ENCODE measurements around the gene FAF1. TPM values are rescaled to one million over a fixed set of nuclear protein-coding genes. Genes with fewer than 3 reads are reported as not detected.

FAF1 gene
- total and polyA plus RNA-seq, 9 of the 15 experiments (the other 6 are each of a cell fraction or from before 2014, with no cell fraction given) = 48.7 to 225 (median 118) TPM

GRCh38 chr1:50930965-50931737 lies 28.9 kb downstream of the FAF1 start (continued):
- TF ChIP-seq UBTF (IDR thresholded peaks at IDR 0.05; ENCODE audit: borderline replicate concordance in 1 of 2, low read depth in 2 of 2, low read length in 2 of 2) = no peak
- no peak for TF ChIP-seq PHTF2 (CRISPR knock-in tag; IDR thresholded peaks at IDR 0.05)
- TF ChIP-seq ZNF217 (CRISPR knock-in tag; IDR thresholded peaks at IDR 0.05) = no peak
- 0 out of 2 replicates have a peak, but pooled peaks have one; percentile 23 for TF ChIP-seq VEZF1 (CRISPR knock-in tag; IDR thresholded peaks at IDR 0.05)
- no peak for TF ChIP-seq RBM25 (IDR thresholded peaks at IDR 0.05; ENCODE audit: low read depth, low read length, severe bottlenecking)
- TF ChIP-seq ATF7 (IDR thresholded peaks at IDR 0.05) = peak; percentile 40; the same call in 1 of the 2 replicates
- no peak for TF ChIP-seq NFIX (CRISPR knock-in tag; IDR thresholded peaks at IDR 0.05; ENCODE audit: low read depth)
- TF ChIP-seq PURB (CRISPR knock-in tag; IDR thresholded peaks at IDR 0.05; ENCODE audit: low read depth) = no peak
- TF ChIP-seq ZBTB9 (CRISPR knock-in tag; IDR thresholded peaks at IDR 0.05) = no peak
- no peak for TF ChIP-seq RNF2 (IDR thresholded peaks at IDR 0.05)
- peak; percentile 53 to 82; a peak in 2 of 4 replicates for TF ChIP-seq TRIM24 (IDR thresholded peaks at IDR 0.05)
- no peak for TF ChIP-seq ARID3A (IDR thresholded peaks at IDR 0.05; ENCODE audit: borderline replicate concordance, low read depth, low read length)
- TF ChIP-seq ZNF175 (CRISPR knock-in tag; IDR thresholded peaks at IDR 0.05; ENCODE audit: low read depth) = no peak
- TF ChIP-seq ZNF253 (CRISPR knock-in tag; conservative IDR thresholded peaks at IDR 0.05) = no peak
- no peak for TF ChIP-seq GABPB2 (CRISPR knock-in tag; conservative IDR thresholded peaks at IDR 0.05)

Data from K562 (cell line).